K562 (cell line): ENCODE measurements around the gene USP15.

Source experiments
- ARID4B ChIP-seq: sonication (generic); formaldehyde crosslinking; IDR thresholded peaks from 2 replicates; pipeline ENCODE4 v1.8.0; 2022; ENCODE audit warnings: mild to moderate bottlenecking, missing genetic modification reagents
- BMI1 ChIP-seq: fragments of 150-350 bp; IDR thresholded peaks from 2 replicates; pipeline ENCODE4 v1.6.1; 2014; ENCODE audit warnings: low read length
- CHD4 ChIP-seq: fragments of 200-600 bp; sonication (generic); IDR thresholded peaks from 3 replicates; pipeline ENCODE4 v1.6.1; 2012; ENCODE audit warnings: low read depth, mild to moderate bottlenecking, mixed read lengths, low read length, inconsistent platforms; ENCODE audit not compliant: insufficient read depth, insufficient replicate concordance, poor library complexity, severe bottlenecking
- CTCF ChIP-seq, 3 experiments: IDR thresholded peaks in 2 of 3; conservative IDR thresholded peaks in 1 of 3; 2 replicates each; pipeline ENCODE4 v1.5.1; 2011 to 2012; ENCODE audit warnings: low read length in 3 of 3, mild to moderate bottlenecking in 3 of 3, control low read depth in 2 of 3, improper control_type of control experiment in 1 of 3, inconsistent platforms in 1 of 3, low read depth in 1 of 3, mixed read lengths in 1 of 3, moderate library complexity in 1 of 3; ENCODE audit not compliant: insufficient read depth in 2 of 3
- FOXA1 ChIP-seq: fragments of 450-650 bp; IDR thresholded peaks from 2 replicates; pipeline ENCODE4 v1.6.1; 2016; ENCODE audit warnings: mild to moderate bottlenecking, borderline replicate concordance
- PURB ChIP-seq: sonication (generic); formaldehyde crosslinking; IDR thresholded peaks from 2 replicates; pipeline ENCODE4 v1.9.0; 2021; ENCODE audit warnings: low read depth, mild to moderate bottlenecking, missing genetic modification reagents
- SIRT6 ChIP-seq: IDR thresholded peaks from one replicate; pipeline ENCODE4 v1.6.1; 2012; ENCODE audit warnings: low read depth, mild to moderate bottlenecking, control low read depth, inconsistent platforms, low read length, moderate library complexity
- SP1 ChIP-seq: sonication (generic); formaldehyde crosslinking; IDR thresholded peaks from 2 replicates; pipeline ENCODE4 v1.8.1; 2022; ENCODE audit warnings: mild to moderate bottlenecking, missing genetic modification reagents
- ZBTB33 ChIP-seq: sonication (generic); formaldehyde crosslinking; IDR thresholded peaks from 2 replicates; pipeline ENCODE4 v1.8.1; 2023; ENCODE audit warnings: mild to moderate bottlenecking, missing genetic modification reagents
- ZNF143 ChIP-seq: sonication (generic); formaldehyde crosslinking; IDR thresholded peaks from 2 replicates; pipeline ENCODE4 v1.9.0; 2022; ENCODE audit warnings: mild to moderate bottlenecking, missing genetic modification reagents
- TF ChIP-seq, protein P1 (sequence below): sonication (generic); formaldehyde crosslinking; IDR thresholded peaks from 2 replicates; pipeline ENCODE4 v1.4.0; 2020; ENCODE audit warnings: mild to moderate bottlenecking, missing genetic modification reagents
- TF ChIP-seq, protein P2 (sequence below): fragments of 450-650 bp; IDR thresholded peaks from 2 replicates; pipeline ENCODE4 v1.6.1; 2016; ENCODE audit warnings: low read depth

DNA sequence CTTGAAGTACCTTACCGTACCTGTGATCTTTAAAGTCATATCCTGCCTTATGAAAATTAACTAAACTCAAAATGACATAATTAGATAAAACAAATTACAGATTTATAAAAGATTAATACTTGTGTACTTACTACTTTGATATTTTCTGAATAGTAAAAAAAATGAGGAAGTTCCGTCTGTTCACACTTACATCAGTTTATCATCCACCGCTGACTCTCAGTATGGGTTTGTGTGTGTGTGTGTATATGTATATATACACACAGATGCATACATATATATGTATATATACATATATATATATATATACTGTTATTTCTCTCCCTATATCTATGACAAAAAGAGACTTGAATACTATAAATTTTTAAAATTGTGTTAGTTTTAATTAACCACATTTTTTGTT lies 141.4 kb downstream of the USP15 start:
- TF ChIP-seq ZNF143 (CRISPR knock-in tag) (no peak), CHD4 (no peak), SIRT6 (no peak), ARID4B (no peak), ZBTB33 (CRISPR knock-in tag) (no peak), FOXA1 (no peak), SP1 (no peak), CTCF (IDR thresholded peaks at IDR 0.05 in 2 of 3, conservative IDR thresholded peaks at IDR 0.05 in 1 of 3; ENCODE audit: insufficient read depth in 2 of 3, low read depth in 1 of 3, low read length in 3 of 3) (no peak), PURB (CRISPR knock-in tag) (no peak), BMI1 (no peak)
- TF ChIP-seq, protein P1, sequence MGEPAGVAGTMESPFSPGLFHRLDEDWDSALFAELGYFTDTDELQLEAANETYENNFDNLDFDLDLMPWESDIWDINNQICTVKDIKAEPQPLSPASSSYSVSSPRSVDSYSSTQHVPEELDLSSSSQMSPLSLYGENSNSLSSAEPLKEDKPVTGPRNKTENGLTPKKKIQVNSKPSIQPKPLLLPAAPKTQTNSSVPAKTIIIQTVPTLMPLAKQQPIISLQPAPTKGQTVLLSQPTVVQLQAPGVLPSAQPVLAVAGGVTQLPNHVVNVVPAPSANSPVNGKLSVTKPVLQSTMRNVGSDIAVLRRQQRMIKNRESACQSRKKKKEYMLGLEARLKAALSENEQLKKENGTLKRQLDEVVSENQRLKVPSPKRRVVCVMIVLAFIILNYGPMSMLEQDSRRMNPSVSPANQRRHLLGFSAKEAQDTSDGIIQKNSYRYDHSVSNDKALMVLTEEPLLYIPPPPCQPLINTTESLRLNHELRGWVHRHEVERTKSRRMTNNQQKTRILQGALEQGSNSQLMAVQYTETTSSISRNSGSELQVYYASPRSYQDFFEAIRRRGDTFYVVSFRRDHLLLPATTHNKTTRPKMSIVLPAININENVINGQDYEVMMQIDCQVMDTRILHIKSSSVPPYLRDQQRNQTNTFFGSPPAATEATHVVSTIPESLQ (CRISPR knock-in tag) = no peak
- TF ChIP-seq, protein P2, sequence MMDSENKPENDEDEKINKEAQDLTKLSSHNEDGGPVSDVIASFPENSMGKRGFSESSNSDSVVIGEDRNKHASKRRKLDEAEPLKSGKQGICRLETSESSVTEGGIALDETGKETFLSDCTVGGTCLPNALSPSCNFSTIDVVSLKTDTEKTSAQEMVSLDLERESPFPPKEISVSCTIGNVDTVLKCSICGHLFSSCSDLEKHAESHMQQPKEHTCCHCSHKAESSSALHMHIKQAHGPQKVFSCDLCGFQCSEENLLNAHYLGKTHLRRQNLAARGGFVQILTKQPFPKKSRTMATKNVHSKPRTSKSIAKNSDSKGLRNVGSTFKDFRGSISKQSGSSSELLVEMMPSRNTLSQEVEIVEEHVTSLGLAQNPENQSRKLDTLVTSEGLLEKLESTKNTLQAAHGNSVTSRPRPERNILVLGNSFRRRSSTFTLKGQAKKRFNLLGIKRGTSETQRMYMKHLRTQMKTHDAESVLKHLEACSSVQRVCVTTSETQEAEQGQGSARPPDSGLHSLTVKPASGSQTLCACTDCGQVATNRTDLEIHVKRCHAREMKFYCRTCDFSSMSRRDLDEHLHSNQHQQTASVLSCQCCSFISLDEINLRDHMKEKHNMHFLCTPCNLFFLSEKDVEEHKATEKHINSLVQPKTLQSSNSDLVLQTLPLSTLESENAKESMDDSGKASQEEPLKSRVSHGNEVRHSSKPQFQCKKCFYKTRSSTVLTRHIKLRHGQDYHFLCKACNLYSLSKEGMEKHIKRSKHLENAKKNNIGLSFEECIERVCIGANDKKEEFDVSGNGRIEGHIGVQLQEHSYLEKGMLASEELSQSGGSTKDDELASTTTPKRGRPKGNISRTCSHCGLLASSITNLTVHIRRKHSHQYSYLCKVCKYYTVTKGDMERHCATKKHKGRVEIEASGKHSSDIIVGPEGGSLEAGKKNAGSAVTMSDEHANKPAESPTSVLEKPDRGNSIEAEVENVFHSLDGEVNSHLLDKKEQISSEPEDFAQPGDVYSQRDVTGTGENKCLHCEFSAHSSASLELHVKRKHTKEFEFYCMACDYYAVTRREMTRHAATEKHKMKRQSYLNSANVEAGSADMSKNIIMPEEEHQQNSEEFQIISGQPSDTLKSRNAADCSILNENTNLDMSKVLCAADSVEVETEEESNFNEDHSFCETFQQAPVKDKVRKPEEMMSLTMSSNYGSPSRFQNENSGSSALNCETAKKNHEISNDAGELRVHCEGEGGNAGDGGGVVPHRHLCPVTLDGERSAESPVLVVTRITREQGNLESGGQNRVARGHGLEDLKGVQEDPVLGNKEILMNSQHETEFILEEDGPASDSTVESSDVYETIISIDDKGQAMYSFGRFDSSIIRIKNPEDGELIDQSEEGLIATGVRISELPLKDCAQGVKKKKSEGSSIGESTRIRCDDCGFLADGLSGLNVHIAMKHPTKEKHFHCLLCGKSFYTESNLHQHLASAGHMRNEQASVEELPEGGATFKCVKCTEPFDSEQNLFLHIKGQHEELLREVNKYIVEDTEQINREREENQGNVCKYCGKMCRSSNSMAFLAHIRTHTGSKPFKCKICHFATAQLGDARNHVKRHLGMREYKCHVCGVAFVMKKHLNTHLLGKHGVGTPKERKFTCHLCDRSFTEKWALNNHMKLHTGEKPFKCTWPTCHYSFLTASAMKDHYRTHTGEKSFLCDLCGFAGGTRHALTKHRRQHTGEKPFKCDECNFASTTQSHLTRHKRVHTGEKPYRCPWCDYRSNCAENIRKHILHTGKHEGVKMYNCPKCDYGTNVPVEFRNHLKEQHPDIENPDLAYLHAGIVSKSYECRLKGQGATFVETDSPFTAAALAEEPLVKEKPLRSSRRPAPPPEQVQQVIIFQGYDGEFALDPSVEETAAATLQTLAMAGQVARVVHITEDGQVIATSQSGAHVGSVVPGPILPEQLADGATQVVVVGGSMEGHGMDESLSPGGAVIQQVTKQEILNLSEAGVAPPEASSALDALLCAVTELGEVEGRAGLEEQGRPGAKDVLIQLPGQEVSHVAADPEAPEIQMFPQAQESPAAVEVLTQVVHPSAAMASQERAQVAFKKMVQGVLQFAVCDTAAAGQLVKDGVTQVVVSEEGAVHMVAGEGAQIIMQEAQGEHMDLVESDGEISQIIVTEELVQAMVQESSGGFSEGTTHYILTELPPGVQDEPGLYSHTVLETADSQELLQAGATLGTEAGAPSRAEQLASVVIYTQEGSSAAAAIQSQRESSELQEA = no peak
